PC-3 (cell line): ENCODE data around the gene KCNH4.

Experiments used
- CTCF ChIP-seq: fragments of 300-600 bp; sonication (generic); conservative IDR thresholded peaks from 2 replicates; pipeline ENCODE4 v1.5.1; 2017; ENCODE audit warnings: antibody characterized with exemption, low read depth, mild to moderate bottlenecking, low read length
- EZH2phosphoT487 ChIP-seq: fragments of 300-600 bp; sonication (generic); IDR thresholded peaks from 2 replicates; pipeline ENCODE4 v1.6.1; 2018; ENCODE audit warnings: mild to moderate bottlenecking, antibody characterized with exemption, low read length, borderline replicate concordance

- no peak for TF ChIP-seq CTCF
- TF ChIP-seq EZH2phosphoT487 = no peak
Measured at GRCh38 chr17:42197564-42198156, 16.7 kb upstream of the KCNH4 start.
